GM10266 (cell line): ENCODE data around the gene OAT.
"Not testable (repeated sequence)": the region's sequence is repeated elsewhere in the genome, so short reads cannot be mapped to it uniquely, and the experiment has no call there.

Experiments used
- DNase-seq: peaks from one replicate; pipeline ENCODE4 v3.0.0; 2012; ENCODE audit errors: extremely low spot score
- CTCF ChIP-seq: IDR thresholded peaks from 2 replicates; pipeline ENCODE4 v1.5.1; 2012; ENCODE audit warnings: mild to moderate bottlenecking, low read depth; ENCODE audit not compliant: control insufficient read depth, insufficient read depth; ENCODE audit errors: missing control alignments

Gene OAT

GRCh38 chr10:124375691-124376090 lies 43.0 kb downstream of the OAT start:
- no peak for TF ChIP-seq CTCF
- no peak for DNase-seq

GRCh38 chr10:124375353-124375614 lies 43.4 kb downstream of the OAT start:
- TF ChIP-seq CTCF = no peak
- no peak for DNase-seq

- DNase-seq = no peak
- no peak for TF ChIP-seq CTCF
Measured at GRCh38 chr10:124374535-124375352, 44.0 kb downstream of the OAT start.

- DNase-seq = no peak
- TF ChIP-seq CTCF = no peak
Measured at GRCh38 chr10:124372899-124373298, 45.8 kb downstream of the OAT start.

GRCh38 chr10:124370426-124370825 lies 48.3 kb downstream of the OAT start:
- no peak for DNase-seq
- no peak for TF ChIP-seq CTCF

GRCh38 chr10:124369986-124370385 lies 48.7 kb downstream of the OAT start:
- no peak for DNase-seq
- TF ChIP-seq CTCF = no peak

- DNase-seq = not testable (repeated sequence)
Measured at GRCh38 chr10:124369533-124369932, 49.2 kb downstream of the OAT start.

- no peak for TF ChIP-seq CTCF
- no peak for DNase-seq
Measured at GRCh38 chr10:124369066-124369465, 49.7 kb downstream of the OAT start.
